OCI-LY3 (cell line): ENCODE measurements around the gene OMP.

Experiments
- H2AFZ ChIP-seq: fragments of 200-600, 300-600 bp; shearing (Covaris generic); 2 replicates; pipeline ENCODE4 v1.6.0; 2014; ENCODE audit warnings: antibody characterized with exemption, low read depth, low read length
- H3K27ac ChIP-seq: fragments of 200-600, 300-600 bp; sonication (generic); 2 replicates; pipeline ENCODE4 v1.5.1; 2014; ENCODE audit warnings: mild to moderate bottlenecking, low read length, moderate library complexity, mixed read lengths
- H3K27me3 ChIP-seq: fragments of 200-600, 300-600 bp; sonication (generic); 2 replicates; pipeline ENCODE4 v1.6.1; 2014; ENCODE audit warnings: low read depth, low read length, mixed read lengths
- H3K36me3 ChIP-seq: fragments of 200-600, 300-600 bp; sonication (generic); replicated peaks from 2 replicates; pipeline ENCODE3; 2014; ENCODE audit warnings: low read depth, low read length, mixed read lengths
- H3K4me1 ChIP-seq: fragments of 300-600, 200-600 bp; sonication (generic); 2 replicates; pipeline ENCODE4 v1.6.1; 2014; ENCODE audit warnings: low read length, mixed read lengths
- H3K4me2 ChIP-seq: fragments of 200-600, 300-600 bp; sonication (generic); 2 replicates; pipeline ENCODE4 v1.6.1; 2014; ENCODE audit warnings: low read length, mixed read lengths
- H3K4me3 ChIP-seq: fragments of 300-600, 200-600 bp; sonication (generic); 2 replicates; pipeline ENCODE4 v1.5.1; 2014; ENCODE audit warnings: antibody characterized with exemption, mild to moderate bottlenecking, low read length, moderate library complexity
- H3K79me2 ChIP-seq: fragments of 300-600, 200-600 bp; shearing (Covaris generic); 2 replicates; pipeline ENCODE4 v1.6.1; 2014; ENCODE audit warnings: mild to moderate bottlenecking, low read length, mixed read lengths
- H3K9ac ChIP-seq: fragments of 300-600, 200-600 bp; shearing (Covaris generic); 2 replicates; pipeline ENCODE4 v1.6.0; 2014; ENCODE audit warnings: mild to moderate bottlenecking, low read length, moderate library complexity
- H3K9me3 ChIP-seq: fragments of 200-600, 300-600 bp; shearing (Covaris generic); 2 replicates; pipeline ENCODE4 v1.6.1; 2014; ENCODE audit warnings: low read length, mixed read lengths; ENCODE audit not compliant: insufficient read depth
- H4K20me1 ChIP-seq: fragments of 200-600, 300-600 bp; sonication (generic); 2 replicates; pipeline ENCODE4 v1.6.1; 2016; ENCODE audit warnings: low read length, mixed read lengths; ENCODE audit not compliant: insufficient read depth
- EZH2phosphoT487 ChIP-seq: fragments of 200-600 bp; shearing (Covaris generic); IDR thresholded peaks from 2 replicates; pipeline ENCODE4 v1.6.1; 2018; ENCODE audit warnings: antibody characterized with exemption, mixed run types, low read depth
- TF ChIP-seq, protein P1 (sequence below): fragments of 200-600, 300-600 bp; sonication (generic); IDR thresholded peaks from 2 replicates; pipeline ENCODE4 v1.5.1; 2014; ENCODE audit warnings: antibody characterized with exemption, low read length, low read depth

OMP gene

DNA sequence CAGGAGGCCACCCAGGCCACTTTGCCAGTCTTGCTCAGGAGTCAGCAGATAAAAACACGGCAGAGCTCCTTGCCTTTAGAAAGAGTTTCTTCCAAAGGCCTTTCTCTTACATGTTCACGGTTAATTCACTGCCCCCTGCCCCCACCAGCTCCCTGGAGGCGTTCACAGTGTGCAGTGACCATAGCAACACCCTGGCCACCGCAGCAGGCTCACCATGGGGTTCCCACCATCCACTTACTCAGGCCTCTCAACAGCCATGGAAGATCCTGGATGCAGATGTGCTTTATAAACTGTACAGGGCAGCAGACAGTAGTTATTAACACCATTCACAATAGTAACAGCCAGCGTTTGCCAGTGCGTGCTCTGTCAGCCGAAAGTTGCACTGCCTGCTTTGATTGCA lies 14.9 kb downstream of the OMP start:
- H3K4me2 ChIP-seq = no peak overlapping the region
- H3K4me3 ChIP-seq = no peak overlapping the region
- no peaks in the 10 kb centered on the region for H4K20me1 ChIP-seq
- TF ChIP-seq, protein P1, sequence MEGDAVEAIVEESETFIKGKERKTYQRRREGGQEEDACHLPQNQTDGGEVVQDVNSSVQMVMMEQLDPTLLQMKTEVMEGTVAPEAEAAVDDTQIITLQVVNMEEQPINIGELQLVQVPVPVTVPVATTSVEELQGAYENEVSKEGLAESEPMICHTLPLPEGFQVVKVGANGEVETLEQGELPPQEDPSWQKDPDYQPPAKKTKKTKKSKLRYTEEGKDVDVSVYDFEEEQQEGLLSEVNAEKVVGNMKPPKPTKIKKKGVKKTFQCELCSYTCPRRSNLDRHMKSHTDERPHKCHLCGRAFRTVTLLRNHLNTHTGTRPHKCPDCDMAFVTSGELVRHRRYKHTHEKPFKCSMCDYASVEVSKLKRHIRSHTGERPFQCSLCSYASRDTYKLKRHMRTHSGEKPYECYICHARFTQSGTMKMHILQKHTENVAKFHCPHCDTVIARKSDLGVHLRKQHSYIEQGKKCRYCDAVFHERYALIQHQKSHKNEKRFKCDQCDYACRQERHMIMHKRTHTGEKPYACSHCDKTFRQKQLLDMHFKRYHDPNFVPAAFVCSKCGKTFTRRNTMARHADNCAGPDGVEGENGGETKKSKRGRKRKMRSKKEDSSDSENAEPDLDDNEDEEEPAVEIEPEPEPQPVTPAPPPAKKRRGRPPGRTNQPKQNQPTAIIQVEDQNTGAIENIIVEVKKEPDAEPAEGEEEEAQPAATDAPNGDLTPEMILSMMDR = no peak
- no peak for TF ChIP-seq EZH2phosphoT487
- H3K27me3 ChIP-seq = no peaks in the 10 kb centered on the region
- no peak overlapping the region for H3K27ac ChIP-seq
- no peaks in the 10 kb centered on the region for H3K4me1 ChIP-seq
- no peaks in the 10 kb centered on the region for H3K9me3 ChIP-seq
- H3K79me2 ChIP-seq = no peaks in the 10 kb centered on the region
- H2AFZ ChIP-seq = no peak overlapping the region
- H3K36me3 ChIP-seq = no peaks in the 10 kb centered on the region
- no peak overlapping the region for H3K9ac ChIP-seq

DNA sequence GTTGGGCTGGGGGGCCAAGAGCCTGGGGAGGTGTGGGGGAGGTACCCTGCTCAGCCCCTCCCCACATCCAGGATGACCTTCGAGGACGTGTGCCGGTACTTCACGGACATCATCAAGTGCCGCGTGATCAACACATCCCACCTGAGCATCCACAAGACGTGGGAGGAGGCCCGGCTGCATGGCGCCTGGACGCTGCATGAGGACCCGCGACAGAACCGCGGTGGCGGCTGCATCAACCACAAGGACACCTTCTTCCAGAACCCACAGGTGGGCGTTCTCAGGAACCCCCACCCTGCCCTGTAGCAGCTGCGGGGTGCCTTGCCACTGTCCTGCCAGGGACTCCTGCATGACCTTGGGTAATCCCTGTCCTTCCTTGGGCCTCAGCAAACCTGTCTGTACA lies 15.4 kb downstream of the OMP start:
- H3K36me3 ChIP-seq = no peaks in the 10 kb centered on the region
- H3K27me3 ChIP-seq = no peaks in the 10 kb centered on the region
- H3K79me2 ChIP-seq = no peaks in the 10 kb centered on the region
- no peak overlapping the region for H3K4me2 ChIP-seq
- no peak overlapping the region for H2AFZ ChIP-seq
- H3K4me1 ChIP-seq = no peaks in the 10 kb centered on the region
- no peak overlapping the region for H3K4me3 ChIP-seq
- H3K27ac ChIP-seq = no peak overlapping the region
- TF ChIP-seq EZH2phosphoT487 = no peak
- TF ChIP-seq, protein P1 = no peak
- no peaks in the 10 kb centered on the region for H3K9me3 ChIP-seq
- no peaks in the 10 kb centered on the region for H4K20me1 ChIP-seq
- H3K9ac ChIP-seq = no peak overlapping the region

DNA sequence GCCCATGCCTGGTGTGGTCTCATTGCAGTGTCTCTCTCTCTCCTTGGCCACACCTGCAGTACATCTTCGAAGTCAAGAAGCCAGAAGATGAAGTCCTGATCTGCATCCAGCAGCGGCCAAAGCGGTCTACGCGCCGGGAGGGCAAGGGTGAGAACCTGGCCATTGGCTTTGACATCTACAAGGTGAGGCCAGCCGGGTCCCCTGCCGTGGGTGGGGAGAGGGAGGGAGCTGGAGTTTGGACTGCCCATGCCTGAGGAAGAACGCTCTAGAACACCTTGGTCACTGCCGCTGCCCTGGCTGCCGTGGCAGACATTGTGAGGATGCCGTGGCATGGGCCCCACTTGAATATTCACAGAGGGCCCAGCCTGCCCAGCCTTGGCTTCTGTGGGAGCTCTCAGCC lies 16.3 kb downstream of the OMP start:
- Histone ChIP-seq H3K4me3 (no peak overlapping the region), H4K20me1 (no peaks in the 10 kb centered on the region), H3K4me1 (no peaks in the 10 kb centered on the region), H3K9me3 (no peaks in the 10 kb centered on the region), H3K27me3 (no peaks in the 10 kb centered on the region), H3K9ac (no peak overlapping the region), H3K36me3 (no peaks in the 10 kb centered on the region), H3K27ac (no peak overlapping the region), H2AFZ (no peak overlapping the region), H3K4me2 (no peak overlapping the region), H3K79me2 (no peaks in the 10 kb centered on the region)
- TF ChIP-seq EZH2phosphoT487 = no peak
- TF ChIP-seq, protein P1 = no peak

DNA sequence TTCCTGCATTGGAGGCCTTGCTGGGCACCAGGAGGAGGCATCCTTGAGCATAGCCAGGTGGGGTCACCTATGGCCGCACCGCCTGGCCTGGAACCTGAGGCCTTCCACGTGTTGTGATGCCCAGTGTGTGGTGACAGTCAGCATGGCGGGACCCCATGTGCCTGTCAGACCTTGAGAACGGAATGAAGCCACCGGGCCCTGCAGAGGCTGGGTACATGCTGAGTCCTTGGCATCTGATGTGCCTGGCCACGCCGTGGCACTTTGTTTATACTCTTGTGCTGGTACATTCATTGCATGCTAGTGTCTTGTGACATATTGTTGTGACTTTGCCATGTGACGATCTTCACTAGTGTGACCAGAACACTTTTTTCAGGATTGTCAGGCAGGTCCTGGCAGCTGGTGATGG lies 16.9 kb downstream of the OMP start:
- H3K4me2 ChIP-seq = no peak overlapping the region
- no peaks in the 10 kb centered on the region for H3K79me2 ChIP-seq
- no peaks in the 10 kb centered on the region for H3K4me1 ChIP-seq
- no peaks in the 10 kb centered on the region for H3K9me3 ChIP-seq
- no peak overlapping the region for H3K9ac ChIP-seq
- H3K36me3 ChIP-seq = no peaks in the 10 kb centered on the region
- no peaks in the 10 kb centered on the region for H3K27me3 ChIP-seq
- no peak overlapping the region for H3K4me3 ChIP-seq
- TF ChIP-seq, protein P1 = no peak
- no peak for TF ChIP-seq EZH2phosphoT487
- no peak overlapping the region for H2AFZ ChIP-seq
- no peaks in the 10 kb centered on the region for H4K20me1 ChIP-seq
- no peak overlapping the region for H3K27ac ChIP-seq
